Stimulated activated CD8-positive, alpha-beta memory T cell treated with anti-CD3 and anti-CD28 coated beads, Interleukin-4, amount 100 ng/mL, for 24 hours (primary cell): ENCODE results near the gene RAD23B.
"Not testable (repeated sequence)": the region's sequence is repeated elsewhere in the genome, so short reads cannot be mapped to it uniquely, and the experiment has no call there.

Source experiments
- DNase-seq: peaks from one replicate; pipeline ENCODE4 v3.0.0-alpha.2; 2020; ENCODE audit warnings: low read depth

Gene RAD23B

DNA sequence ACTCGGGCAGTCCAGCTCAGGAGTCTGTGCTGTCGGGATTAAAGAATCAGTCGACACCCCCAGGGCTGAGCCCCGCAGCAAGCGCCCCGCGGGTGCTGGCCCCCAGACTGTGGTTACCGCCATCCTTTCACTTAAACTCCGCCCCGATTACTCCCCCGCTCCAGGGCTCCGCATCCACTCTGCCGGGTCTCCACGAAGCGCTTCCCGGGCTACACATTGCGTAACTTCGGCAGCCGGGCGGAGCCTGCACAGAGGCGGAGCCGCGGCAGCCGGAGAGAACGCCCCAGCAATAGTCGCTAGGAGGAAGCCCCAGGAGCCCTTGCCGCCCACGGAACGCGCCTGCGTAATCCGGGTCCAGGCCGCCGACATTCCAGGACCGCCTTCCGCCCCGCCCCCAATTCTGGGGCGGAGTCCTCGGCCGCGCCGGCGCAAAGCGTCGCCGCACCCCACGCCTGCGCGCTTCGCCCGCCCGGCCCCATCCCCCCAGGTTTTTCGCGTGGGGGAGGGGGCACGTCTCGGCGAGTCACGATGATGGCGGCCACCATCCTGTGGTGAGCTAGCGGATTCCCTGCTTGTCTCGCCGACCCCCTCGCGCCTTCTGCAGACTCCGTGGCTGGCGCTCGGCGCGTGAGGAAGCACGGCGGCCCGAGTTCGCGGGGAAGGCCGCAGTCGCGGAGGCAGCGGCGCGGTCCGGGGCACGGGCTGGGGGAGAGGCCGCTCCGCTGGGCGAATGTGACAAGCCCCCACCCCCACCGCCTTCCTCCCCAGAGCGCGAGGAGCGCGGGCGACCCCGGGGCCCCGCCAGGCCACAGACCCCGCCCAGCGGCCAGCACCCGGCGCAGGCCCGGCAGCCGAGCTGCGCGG lies at the start of gene RAD23B:
Gene RAD23B (plus strand): TSS at position 521 of the 864 bp plus-strand sequence. CDS start 351 bp downstream, outside the sequence.
- DNase-seq: peak; percentile 98

DNA sequence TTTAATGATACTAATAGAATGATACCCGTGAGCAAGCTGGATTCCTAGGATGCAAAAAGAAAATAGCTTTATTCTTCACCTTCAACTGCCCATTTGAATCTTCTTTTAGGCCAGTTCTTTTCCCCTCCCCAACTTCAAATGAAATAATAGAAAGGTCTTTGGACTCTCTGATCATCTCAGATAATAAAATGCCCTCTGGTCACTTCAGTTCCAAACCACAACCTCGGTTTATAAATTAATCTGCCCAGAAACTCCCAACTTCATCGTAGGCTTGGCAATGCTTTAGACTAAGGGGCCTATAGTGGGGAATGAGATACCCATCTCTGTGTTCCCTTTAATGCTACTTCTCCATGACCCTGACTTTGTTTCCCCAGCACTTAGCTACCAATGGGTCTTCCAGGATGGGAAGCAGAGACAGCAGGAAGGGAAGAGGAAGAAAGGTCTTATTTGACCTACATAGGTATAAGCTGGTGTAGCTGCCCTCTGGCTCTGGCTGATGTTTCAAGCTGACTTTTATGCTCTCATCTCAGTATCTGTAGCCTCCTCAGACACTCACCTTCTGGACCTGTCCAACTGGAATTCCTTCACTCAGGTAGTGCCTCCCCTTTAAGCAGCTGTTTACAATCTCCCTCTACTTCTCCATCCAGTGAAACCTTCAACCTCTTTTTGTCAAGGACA lies 47.2 kb upstream of the RAD23B start:
- no peak for DNase-seq

GRCh38 chr9:107237873-107238272 lies 45.2 kb upstream of the RAD23B start:
- no peak for DNase-seq

- no peak for DNase-seq
These were observed 43.6 kb upstream of the RAD23B start for GRCh38 chr9:107239474-107239873.

DNA sequence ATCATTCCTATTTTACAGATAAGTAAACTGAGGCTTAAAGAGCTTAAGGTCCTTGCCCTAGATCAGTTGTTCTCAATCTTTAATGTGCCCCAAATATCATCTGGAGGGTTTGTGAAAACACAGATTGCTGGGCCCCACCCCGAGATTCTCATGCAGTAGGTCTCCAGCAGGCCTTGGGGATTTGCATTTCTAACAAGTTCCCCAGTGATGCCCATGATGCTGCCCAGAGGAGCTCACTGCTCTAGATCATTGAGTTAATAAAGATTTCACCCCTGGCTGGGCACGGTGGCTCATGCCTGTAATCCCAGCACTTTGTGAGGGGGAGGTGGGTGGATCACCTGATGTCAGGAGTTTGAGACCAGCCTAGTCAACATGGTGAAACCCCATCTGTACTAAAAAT lies 42.8 kb upstream of the RAD23B start:
- DNase-seq: no peak

GRCh38 chr9:107242073-107243030 lies 40.7 kb upstream of the RAD23B start:
- no peak for DNase-seq

DNA sequence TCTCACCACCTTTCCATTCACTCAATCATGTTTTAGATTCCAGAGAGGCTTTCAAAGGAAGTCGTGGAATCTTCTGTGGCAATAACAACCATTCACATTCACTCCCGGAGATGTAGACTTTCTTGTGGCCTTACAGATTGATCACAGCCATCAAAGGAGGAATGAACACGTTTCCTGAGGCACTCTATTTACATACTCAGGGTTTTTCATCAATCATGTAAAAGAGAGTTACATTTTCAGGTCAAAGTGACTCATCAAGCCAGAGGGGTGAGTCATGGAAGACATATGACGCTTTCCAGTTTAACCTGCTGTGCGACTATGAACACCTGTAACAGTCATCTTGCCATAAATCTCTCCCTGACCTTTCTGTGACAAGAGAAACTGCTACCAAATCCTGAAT lies 39.3 kb upstream of the RAD23B start:
- DNase-seq: no peak

- no peak for DNase-seq
These were observed 36.5 kb upstream of the RAD23B start for GRCh38 chr9:107246259-107247254.

DNA sequence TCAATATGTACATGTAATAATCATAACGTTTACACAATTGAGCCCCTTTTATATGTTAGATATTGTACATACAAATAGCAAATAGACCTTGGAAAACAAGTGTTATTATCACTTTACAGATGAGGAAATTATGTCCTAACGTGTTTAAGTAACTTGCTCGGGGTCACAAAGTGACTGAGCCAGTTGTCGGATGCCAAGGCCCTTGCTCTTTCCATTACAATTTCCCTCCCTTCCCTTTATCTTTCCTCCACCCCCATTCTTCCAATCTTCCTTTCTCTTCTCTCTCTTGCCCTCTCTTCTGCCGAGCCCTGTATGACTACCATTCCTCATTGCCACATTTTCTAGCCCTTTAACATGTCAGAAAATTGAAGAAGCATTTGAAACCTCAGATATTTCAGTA lies 34.4 kb upstream of the RAD23B start:
- no peak for DNase-seq

GRCh38 chr9:107249131-107249533 lies 33.9 kb upstream of the RAD23B start:
- no peak for DNase-seq

DNA sequence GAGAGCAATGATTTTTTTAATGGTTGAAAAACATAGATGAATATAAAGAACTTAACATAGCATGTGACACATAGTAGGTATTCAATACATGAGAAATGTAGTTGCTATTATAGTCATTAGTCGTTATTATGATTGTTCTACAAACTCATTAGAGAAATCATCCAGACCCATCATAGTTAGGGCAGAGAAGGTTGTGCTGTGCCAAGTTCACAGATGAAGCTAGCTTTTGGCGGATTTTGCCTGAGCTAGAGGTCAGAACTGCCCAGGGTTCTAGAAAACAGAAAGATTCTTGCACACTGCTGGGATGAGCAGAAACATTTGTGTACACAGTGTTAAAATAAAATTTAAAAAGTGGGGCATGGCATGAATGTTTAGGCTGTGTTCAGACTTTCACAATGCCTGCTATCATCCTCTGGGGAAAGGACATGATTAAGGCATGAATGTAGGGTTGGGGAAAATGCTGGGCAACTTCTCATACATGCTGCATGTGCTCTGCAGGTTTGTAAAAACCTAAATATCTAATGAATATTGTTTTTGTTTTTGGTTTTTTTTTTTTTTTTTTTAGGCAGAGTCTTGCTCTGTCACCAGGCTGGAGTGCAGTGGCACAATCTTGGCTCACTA lies 33.3 kb upstream of the RAD23B start:
- DNase-seq: no peak

DNA sequence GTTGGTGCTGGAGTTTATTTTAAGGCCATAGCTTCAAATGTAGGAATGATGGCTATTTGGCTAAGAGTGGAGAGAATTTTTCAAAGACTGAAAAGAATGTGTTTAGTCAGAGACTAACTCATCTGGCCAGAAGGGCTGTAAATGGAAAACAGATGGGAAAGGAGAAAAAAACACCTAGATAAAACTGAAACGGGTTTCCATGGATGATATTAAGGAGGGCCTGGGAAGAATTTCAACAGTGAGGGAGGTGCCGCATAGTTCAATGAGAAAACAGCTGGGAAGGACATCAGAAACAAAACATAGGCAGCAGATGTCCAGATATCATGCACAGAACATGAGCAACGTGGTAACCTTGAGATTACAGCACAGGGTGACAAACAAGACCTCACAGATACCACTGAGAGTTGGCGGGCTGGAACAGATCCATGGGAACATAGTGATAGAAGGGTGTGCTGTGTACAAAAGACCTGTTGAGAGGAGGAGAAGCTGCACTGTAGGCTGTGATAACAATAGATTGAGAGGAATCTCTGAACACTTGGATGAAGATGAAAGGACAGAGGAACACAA lies 31.2 kb upstream of the RAD23B start:
- DNase-seq: no peak

DNA sequence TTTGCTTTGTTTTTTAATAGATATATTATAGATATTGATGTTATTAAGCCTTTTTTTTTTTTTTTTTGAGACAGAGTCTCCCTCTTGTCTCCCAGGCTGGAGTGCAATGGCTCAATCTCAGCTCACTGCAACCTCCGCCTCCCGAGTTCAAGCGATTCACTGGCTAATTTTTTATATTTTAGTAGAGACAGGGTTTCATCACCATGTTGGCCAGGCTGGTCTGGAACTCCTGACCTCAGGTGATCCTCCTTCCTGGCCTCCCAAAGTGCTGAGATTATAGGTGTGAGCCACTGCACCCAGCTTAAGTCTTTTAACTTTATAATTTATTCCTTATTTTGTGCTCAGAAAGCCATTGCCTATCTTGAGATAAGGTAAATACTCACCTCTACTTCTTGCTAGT lies 24.2 kb upstream of the RAD23B start:
- DNase-seq: no peak

- DNase-seq: not testable (repeated sequence)
These were observed 23.2 kb upstream of the RAD23B start for GRCh38 chr9:107259751-107260313.

DNA sequence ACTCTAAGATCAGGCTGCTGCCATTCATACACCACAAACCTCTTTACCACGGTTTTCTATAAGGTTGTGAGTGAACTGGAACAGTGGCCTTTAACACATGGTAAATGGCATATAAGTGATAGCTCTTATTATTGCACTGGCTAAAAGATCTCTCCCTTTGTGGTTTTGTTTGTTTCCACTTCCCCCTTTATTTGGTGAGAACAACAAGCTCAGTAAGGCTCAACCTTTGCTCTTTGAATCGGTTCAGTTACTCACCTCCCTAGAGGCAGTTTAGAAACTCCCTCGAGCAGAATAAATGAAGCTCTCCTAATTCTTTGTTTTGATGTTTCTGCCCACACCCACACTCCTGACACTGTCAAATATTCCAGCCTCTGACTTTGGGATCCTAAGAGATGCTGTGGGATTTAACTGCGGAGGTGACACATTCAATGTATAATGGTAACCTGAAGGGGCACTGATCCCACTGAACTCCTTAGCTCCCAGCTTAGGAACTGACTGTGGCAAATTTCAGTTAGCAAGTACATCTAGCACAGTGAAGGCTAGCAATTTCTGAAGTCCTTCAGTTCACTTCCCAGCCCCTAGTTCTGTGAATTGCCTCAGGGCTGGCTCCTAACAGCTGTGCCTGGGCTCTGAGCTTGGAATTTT lies 22.5 kb upstream of the RAD23B start:
- no peak for DNase-seq

- no peak for DNase-seq
These were observed 22.0 kb upstream of the RAD23B start for GRCh38 chr9:107261106-107261505.

GRCh38 chr9:107263289-107263688 lies 19.8 kb upstream of the RAD23B start:
- no peak for DNase-seq

GRCh38 chr9:107266624-107267368 lies 16.3 kb upstream of the RAD23B start:
- DNase-seq: no peak

- no peak for DNase-seq
These were observed 14.5 kb upstream of the RAD23B start for GRCh38 chr9:107268560-107268959.
